HG03108 (cell line): ENCODE data around the gene EGFR.

Experiments
- ATAC-seq: cut with Tn5 transposase; IDR thresholded peaks from one replicate; pipeline ENCODE4 v1.9.1; 2021; ENCODE audit warnings: moderate library complexity; ENCODE audit not compliant: unreplicated experiment

The EGFR gene

GRCh38 chr7:55206235-55207029 lies 187.6 kb downstream of the EGFR start:
- no peak for ATAC-seq

- no peak for ATAC-seq
Measured at GRCh38 chr7:55207436-55208125, 188.8 kb downstream of the EGFR start.

GRCh38 chr7:55209366-55209765 lies 190.5 kb downstream of the EGFR start:
- ATAC-seq = no peak

GRCh38 chr7:55210176-55210575 lies 191.4 kb downstream of the EGFR start:
- ATAC-seq = no peak

- no peak for ATAC-seq
Measured at GRCh38 chr7:55210716-55211115, 191.9 kb downstream of the EGFR start.

- ATAC-seq = no peak
Measured at GRCh38 chr7:55211726-55212125, 192.9 kb downstream of the EGFR start.

GRCh38 chr7:55212176-55212575 lies 193.4 kb downstream of the EGFR start:
- no peak for ATAC-seq

- no peak for ATAC-seq
Measured at GRCh38 chr7:55212838-55213237, 194.0 kb downstream of the EGFR start.

- ATAC-seq = no peak
Measured at GRCh38 chr7:55214707-55215106, 195.9 kb downstream of the EGFR start.

GRCh38 chr7:55223023-55223422 lies 204.2 kb downstream of the EGFR start:
- no peak for ATAC-seq

- ATAC-seq = no peak
Measured at GRCh38 chr7:55224111-55224510, 205.3 kb downstream of the EGFR start.

GRCh38 chr7:55224810-55225209 lies 206.0 kb downstream of the EGFR start:
- ATAC-seq = no peak

- ATAC-seq = no peak
Measured at GRCh38 chr7:55230014-55230413, 211.2 kb downstream of the EGFR start.

GRCh38 chr7:55231736-55232280 lies 213.0 kb downstream of the EGFR start:
- ATAC-seq = no peak

- no peak for ATAC-seq
Measured at GRCh38 chr7:55233001-55233400, 214.2 kb downstream of the EGFR start.

- ATAC-seq = no peak
Measured at GRCh38 chr7:55234408-55234807, 215.6 kb downstream of the EGFR start.

GRCh38 chr7:55235115-55235514 lies 216.3 kb downstream of the EGFR start:
- ATAC-seq = no peak

GRCh38 chr7:55235801-55236200 lies 217.0 kb downstream of the EGFR start:
- no peak for ATAC-seq

GRCh38 chr7:55236476-55236875 lies 217.7 kb downstream of the EGFR start:
- no peak for ATAC-seq

GRCh38 chr7:55237156-55237893 lies 218.5 kb downstream of the EGFR start:
- no peak for ATAC-seq

- ATAC-seq = no peak
Measured at GRCh38 chr7:55239406-55239805, 220.6 kb downstream of the EGFR start.
